D721Med (cell line): ENCODE data around the gene PEMT.
"Not testable (repeated sequence)": the region's sequence is repeated elsewhere in the genome, so short reads cannot be mapped to it uniquely, and the experiment has no call there.

Source experiments
- DNase-seq: peaks from one replicate; pipeline ENCODE4 v3.0.0; 2011; ENCODE audit warnings: low spot score; ENCODE audit not compliant: insufficient read length
- FAIRE-seq: peaks from 2 replicates; lab custom pipeline; 2011; peaks lifted over from hg19 to GRCh38; lab: Jason Lieb, UNC
- TF ChIP-seq, protein P1 (sequence below): IDR thresholded peaks from 2 replicates; pipeline ENCODE4 v1.5.1; 2012; ENCODE audit warnings: mild to moderate bottlenecking, control low read depth; ENCODE audit not compliant: insufficient read depth; ENCODE audit errors: missing control alignments

PEMT gene

DNA sequence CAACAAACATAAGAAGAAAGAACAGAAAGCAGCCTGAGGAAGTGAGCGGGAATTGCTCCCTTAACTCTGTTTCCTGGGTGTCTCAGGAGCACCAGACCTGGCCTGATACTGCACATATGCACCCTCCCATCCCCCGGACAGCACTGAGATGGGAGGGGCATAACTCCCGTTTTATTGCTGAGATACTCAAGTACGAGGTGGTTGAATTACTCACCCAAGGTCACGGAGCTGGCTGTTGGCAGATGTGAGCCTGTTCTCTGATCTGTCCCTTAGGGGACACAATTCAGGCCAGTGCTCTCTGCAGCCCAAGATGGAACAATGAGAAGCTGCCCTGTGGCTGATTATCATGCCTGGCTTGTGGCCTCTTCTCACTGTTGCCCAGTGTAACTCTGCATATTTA is 123.8 kb downstream of the PEMT start:
- DNase-seq (no peak), FAIRE-seq (no peak)
- TF ChIP-seq, protein P1, sequence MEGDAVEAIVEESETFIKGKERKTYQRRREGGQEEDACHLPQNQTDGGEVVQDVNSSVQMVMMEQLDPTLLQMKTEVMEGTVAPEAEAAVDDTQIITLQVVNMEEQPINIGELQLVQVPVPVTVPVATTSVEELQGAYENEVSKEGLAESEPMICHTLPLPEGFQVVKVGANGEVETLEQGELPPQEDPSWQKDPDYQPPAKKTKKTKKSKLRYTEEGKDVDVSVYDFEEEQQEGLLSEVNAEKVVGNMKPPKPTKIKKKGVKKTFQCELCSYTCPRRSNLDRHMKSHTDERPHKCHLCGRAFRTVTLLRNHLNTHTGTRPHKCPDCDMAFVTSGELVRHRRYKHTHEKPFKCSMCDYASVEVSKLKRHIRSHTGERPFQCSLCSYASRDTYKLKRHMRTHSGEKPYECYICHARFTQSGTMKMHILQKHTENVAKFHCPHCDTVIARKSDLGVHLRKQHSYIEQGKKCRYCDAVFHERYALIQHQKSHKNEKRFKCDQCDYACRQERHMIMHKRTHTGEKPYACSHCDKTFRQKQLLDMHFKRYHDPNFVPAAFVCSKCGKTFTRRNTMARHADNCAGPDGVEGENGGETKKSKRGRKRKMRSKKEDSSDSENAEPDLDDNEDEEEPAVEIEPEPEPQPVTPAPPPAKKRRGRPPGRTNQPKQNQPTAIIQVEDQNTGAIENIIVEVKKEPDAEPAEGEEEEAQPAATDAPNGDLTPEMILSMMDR = no peak

DNA sequence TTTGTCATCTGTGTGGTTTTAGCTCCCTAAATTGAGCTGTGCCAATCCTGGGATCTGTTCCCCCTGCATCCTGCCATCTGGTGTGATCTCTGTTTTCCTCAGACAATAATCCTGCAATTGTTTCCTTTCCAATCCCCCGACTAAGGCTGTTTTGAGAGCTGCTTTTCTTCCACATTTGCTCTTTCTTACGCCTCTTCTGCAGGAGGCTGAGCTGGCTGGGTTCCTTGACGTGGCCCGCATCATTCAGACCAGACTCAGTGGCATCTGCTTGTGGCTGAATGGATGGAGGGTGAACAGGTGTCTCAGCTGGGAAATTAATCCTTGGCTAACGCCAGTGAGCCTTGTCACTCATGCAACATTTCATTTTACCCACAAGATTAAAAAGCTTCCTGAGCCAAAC is 124.5 kb downstream of the PEMT start:
- TF ChIP-seq, protein P1 = no peak
- FAIRE-seq (peak; percentile 86), DNase-seq (no peak)

DNA sequence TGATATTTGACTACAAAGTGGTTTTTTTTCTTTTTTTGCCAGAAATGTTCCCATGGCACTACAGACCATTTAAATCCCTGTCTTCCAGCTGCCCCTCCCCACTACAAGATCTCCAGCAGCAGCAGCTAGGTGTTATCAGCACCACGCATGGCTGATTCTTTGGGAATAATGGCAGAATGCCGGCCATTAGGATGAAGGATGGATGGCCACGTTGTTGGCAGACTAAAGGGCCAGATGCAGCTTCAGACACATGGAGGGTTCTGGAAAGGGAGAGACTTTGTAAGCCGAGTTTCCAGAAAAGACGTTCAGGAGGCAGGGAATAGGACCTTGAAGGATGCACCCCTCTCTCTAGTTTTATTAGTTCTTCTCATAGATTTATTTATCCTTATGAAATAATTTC is 125.0 kb downstream of the PEMT start:
- TF ChIP-seq, protein P1 = no peak
- FAIRE-seq (no peak), DNase-seq (no peak)

DNA sequence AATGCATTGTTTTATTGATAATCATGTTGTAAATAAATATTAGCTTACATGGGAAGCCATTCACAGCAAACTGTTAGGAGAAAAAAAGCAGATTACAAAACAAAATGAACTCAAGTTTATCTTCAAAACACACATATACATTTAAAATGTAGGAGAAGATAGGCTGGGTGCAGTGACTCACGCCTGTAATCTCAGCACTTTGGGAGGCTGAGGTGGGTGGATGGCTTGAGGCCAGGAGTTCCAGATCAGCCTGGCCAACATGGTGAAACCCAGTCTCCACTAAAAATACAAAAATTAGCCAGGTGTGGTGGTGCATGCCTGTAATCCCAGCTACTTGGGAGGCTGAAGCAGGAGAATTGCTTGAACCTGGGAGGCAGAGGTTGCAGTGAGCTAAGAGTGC is 125.6 kb downstream of the PEMT start:
- FAIRE-seq, DNase-seq: not testable (repeated sequence)

DNA sequence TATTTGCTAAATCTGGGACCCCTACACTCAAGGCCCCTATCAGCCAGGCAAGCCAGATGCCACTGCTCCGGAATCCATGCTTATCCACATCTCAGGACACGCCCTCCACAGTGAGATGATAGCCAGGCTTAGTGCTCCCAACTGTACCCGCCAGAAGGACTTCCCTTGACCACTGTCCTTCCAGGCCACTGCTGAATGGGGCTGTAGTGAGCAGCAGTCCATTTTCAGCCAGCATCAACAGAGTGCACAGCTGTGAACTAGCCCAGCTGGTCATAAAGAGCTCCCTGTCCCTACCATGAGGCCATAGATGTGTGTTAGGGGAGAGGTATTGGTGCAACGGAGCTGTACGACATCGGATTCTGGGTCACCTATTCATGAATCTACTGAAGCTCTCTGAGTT is 127.7 kb downstream of the PEMT start:
- no peak for FAIRE-seq
- no peak for DNase-seq
- TF ChIP-seq, protein P1 = no peak

DNA sequence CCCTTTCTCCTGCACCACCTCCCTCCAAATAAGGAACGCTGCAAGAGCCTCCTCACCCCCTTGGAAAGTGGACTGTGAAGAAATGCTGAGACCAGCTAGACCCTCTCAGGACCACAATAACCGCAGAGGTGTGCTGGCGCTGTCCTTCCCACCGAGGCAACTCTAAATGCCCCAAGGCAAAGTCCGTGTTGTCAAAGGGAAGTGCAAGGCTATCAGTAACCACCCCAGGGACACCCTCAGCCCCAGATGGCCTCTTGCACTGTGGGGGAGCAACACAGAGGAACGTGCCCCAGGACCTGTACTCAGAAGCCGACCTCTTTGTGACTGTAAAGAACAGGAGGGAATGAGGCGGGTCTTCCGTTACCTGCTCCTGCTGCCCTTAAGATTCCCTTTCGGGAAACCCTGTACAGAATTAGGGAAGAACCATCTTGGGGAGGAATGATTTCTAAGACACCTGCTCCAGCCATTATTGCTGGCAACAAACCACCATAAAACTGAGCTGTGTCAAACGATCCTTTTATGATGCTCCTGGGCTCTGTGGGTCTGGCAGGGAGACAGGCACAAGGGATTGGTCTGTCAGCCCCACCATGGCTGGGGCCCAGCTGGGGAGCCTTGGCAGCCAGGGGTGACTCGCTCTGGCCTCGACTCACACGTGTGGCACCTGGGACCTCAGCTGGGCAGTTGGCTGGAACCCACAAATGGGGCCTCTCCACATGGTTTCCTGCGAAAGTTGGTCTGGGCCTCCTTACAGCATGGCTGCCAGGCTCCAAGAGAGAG is 129.3 kb downstream of the PEMT start:
- no peak for DNase-seq
- TF ChIP-seq, protein P1 = no peak

DNA sequence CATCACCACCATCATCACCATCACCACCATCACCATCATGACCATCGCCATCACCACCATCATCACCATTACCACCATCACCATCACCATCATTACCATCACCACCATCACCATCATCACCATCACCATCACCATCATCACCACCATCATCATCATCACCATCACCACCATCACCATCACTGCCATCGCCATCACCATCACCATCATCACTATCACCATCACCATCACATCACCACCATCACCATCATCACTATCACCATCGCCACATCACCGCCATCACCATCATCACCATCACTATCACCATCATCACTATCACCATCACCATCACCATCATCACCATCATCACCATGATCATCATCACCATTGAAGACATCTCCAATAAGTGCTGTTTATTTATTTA is 131.5 kb downstream of the PEMT start:
- TF ChIP-seq, protein P1 = no peak
- peak; percentile 35 for FAIRE-seq
- no peak for DNase-seq

More for the DNA sequence above, 129.3 kb downstream of the PEMT start:
- no peak for FAIRE-seq

DNA sequence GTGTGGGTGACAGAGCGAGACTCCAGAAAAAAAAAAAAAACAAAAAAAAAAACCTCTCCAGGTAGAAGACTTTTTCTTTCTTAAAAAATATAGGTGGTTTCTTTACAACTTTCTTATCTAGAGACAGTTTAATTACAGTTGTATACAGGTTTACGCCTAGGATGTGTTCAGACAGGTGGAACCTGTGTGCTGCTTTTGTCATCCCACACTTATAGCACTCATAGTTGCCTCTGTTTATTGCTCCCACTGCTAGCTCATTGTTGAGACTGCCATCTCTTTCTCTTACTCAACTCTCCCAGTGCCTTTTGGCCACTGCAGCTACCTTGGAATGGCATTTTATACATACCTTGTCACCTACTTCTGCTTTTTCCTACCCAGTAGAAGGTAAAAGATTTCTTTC is 133.8 kb downstream of the PEMT start:
- FAIRE-seq (no peak), DNase-seq (no peak)
- TF ChIP-seq, protein P1 = no peak
